ENCODE data around the gene BRDT. TPM values are rescaled to one million over a fixed set of nuclear protein-coding genes. Genes with fewer than 3 reads are reported as not detected.

The BRDT gene
- total RNA-seq, 1 experiment from 2014 or later, result 0.31 TPM

DNA sequence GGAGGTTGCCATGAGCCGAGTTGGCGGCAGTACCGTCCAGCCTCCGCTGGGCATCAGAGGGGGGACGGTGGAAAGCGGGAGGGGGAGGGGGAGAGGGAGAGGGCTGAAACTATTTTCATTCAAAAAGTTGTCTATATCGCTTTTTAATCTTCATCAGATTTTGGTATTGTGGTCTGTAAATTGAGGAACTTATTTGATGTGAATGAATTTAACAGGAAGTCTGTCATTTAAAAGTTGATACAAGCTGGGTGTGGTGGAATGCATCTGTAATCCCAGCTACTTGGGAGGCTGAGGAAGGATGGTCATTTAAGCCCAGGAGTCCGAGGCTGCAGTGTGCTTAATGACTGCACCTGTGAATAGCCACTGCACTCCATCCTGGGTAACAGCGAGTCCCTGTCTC lies 77.6 kb downstream of the BRDT start:
- peaks cover 17% of the 10 kb centered on the region for H3K27me3 ChIP-seq (ENCODE audit: control insufficient read depth, insufficient read depth, low read length)
- H3K36me3 ChIP-seq (replicated peaks; ENCODE audit: control insufficient read depth, insufficient read depth, low read length), result no peaks in the 10 kb centered on the region
- no peak for DNase-seq
- no peak overlapping the region for H3K4me3 ChIP-seq (ENCODE audit: insufficient read depth, low read depth, low read length)

DNA sequence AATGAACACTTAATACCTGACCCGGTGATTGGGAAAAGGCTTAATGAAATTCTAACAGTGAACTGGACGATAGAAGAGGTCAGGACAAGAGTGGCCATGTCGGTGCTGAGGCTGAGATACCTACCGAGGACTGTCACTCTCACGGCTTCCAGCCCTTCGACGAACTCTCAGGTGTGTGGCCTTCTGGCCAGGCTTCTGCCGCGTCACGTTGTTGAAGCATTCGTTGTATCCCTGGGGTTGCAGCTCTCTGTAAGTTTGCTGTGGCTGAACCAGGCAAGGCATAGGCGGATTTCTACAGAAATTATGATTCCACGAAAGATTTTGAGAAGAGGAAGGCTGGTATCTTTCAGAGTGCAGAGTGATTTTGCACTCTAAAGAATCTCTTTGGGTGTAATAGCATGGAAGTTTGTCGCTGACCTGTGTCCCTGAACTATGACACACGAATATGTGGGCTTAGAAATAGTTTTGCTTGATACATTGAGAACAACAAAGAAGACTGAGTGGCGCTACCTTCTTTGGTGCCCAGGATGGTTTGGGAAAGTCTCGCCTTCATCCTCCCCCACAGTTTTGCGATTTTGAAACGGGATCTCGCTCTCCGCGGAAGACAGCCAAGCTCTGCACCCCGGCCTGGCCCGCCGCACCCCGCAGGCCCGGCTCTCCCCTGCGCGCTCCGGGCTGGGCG lies 80.2 kb downstream of the BRDT start:
- peak overlapping the region; percentile 69 for H3K4me3 ChIP-seq (ENCODE audit: insufficient read depth, low read depth, low read length)
- H3K27me3 ChIP-seq (ENCODE audit: control insufficient read depth, insufficient read depth, low read length), result peaks cover 17% of the 10 kb centered on the region
- no peaks in the 10 kb centered on the region for H3K36me3 ChIP-seq (replicated peaks; ENCODE audit: control insufficient read depth, insufficient read depth, low read length)
- peak; percentile 27 for DNase-seq

DNA sequence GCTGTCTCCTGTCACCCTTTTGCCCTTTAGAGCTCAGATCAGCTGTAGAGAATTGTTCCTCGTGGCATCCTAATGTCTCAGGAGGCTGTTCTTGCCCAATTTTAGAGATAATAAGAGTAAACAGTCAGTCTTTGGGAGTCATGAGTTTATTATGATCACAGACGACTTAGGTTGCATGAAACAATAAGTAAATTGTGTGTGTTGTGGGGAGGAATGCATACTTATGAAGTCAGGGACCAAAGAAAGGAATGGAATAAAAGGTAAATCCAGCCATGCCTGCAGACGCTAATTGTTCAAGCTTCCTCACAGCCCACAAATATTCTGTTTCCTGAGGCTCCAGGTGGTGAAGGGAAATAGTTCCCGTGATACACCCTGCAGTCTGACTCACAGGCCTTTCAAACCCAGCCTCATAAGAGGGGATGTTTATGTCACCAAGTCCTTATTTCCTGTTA lies 81.5 kb downstream of the BRDT start:
- H3K27me3 ChIP-seq (ENCODE audit: control insufficient read depth, insufficient read depth, low read length), result peaks cover 17% of the 10 kb centered on the region
- DNase-seq, result no peak
- no peaks in the 10 kb centered on the region for H3K36me3 ChIP-seq (replicated peaks; ENCODE audit: control insufficient read depth, insufficient read depth, low read length)
- peak overlapping the region; percentile 69 for H3K4me3 ChIP-seq (ENCODE audit: insufficient read depth, low read depth, low read length)

DNA sequence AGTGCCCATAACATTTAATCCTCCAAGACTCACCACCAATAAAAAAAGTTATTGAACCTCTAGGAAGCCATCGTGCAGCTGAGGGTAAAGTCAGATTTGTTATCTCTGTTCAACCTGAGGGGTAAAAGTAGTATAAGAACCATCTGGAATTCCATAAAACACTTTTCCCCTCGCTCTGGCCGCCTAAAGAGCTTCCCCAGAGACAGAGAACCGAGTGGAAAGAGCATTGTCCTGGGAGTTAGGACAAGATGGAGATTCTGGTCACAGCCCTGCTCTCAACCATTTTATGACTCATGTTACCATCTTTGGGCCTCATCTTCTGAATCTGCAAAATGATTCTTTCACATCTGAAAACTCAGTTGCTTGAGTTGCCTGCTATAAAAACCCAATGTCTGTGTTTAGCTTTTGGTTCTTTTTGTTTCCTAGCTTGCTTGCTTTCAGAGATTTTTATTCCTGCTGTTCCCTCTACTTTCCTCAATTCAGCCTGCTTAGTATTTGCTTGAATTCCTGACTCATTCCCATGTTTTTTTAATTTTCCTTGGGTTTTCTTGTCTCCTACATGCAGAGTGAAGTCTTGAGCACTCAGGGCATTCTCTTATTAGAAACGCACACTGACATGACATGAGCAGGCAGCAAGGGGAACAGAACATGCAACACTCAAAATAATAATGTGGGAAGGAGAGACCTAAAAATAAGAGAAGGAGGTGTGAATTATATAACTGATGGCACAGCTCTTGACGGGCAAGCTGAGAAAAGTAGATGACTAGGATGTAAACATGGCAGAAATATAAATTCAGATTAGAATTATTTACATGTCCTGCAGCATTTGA lies 82.3 kb downstream of the BRDT start:
- no peaks in the 10 kb centered on the region for H3K36me3 ChIP-seq (replicated peaks; ENCODE audit: control insufficient read depth, insufficient read depth, low read length)
- no peak overlapping the region for H3K4me3 ChIP-seq (ENCODE audit: insufficient read depth, low read depth, low read length)
- peaks cover 17% of the 10 kb centered on the region for H3K27me3 ChIP-seq (ENCODE audit: control insufficient read depth, insufficient read depth, low read length)
- no peak for DNase-seq

DNA sequence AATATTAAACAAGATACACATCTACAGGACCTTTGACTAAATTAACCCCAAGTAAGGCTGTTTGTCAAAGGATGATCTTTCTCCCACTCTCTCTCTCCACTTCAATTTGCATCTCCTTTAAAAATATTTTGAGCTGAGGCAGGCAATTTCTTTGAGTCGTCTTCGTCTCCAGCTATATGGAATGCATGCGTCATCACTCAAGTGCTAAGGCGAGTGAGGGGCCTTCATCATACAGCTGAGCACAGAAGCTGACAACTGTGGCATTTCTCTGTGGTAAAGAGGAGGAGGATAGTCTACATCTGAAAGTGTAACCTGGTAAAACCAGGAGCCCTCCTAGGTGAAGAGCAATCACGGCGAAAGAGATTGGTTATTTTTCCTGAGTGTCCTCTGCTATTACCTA lies 88.2 kb downstream of the BRDT start:
- no peak for DNase-seq
- Histone ChIP-seq H3K4me3 (ENCODE audit: insufficient read depth, low read depth, low read length) (no peak overlapping the region), H3K36me3 (replicated peaks; ENCODE audit: control insufficient read depth, insufficient read depth, low read length) (no peaks in the 10 kb centered on the region)

DNA sequence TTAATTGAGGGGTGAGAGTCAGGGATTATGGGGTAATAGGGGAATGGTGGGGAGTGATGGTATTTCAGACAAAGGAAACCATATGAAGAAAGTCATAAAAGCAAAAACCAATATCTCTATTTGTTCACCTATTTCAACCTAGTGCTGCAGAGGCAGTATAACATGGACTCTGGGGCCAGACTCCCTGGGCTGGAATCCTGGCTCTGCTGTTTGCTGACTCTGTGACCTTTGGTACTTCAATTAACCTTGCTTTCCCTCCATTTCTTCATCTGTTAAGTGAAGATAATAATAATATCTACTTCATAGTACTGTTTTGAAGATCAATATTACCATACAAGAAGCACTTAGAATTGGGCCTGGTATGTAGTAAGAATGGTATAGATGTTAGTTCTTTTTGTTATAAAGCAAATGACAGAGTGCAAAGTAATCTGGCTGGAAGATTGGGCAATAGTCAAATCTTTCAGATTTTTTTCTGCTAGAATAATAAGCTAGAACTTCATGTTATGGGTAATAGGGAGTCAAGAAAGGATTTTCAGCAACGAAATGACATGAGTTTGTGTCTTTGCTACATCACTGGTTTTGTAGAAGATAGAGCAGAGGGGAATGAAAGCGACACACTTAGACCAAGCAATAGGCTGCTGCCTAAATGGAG lies 89.6 kb downstream of the BRDT start:
- no peak for DNase-seq

More for the DNA sequence above, 88.2 kb downstream of the BRDT start:
- no peaks in the 10 kb centered on the region for H3K27me3 ChIP-seq (ENCODE audit: control insufficient read depth, insufficient read depth, low read length)

DNA sequence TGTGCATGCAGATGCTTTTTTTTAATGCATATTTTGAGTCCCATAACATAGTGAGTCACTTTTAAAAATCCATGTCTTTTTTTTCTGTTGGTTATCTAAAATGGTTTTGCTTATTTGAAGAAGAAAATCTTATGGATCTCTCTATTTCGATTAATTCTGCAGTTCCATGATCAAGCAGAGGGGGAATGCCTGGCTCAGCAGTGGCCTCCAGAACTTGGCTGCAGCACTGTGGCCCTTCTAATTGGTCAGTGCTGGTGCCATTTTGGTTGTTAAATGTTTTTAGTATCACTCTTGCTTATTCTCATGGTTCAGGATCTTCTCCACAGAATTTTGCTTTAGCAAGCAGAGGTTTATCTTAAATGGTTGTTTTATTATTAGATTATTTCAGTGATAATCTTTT lies 91.8 kb downstream of the BRDT start:
- no peak for DNase-seq
- Histone ChIP-seq H3K36me3 (replicated peaks; ENCODE audit: control insufficient read depth, insufficient read depth, low read length) (no peaks in the 10 kb centered on the region), H3K4me3 (ENCODE audit: insufficient read depth, low read depth, low read length) (no peak overlapping the region), H3K27me3 (ENCODE audit: control insufficient read depth, insufficient read depth, low read length) (no peaks in the 10 kb centered on the region)

More for the DNA sequence above, 89.6 kb downstream of the BRDT start:
- Histone ChIP-seq H3K36me3 (replicated peaks; ENCODE audit: control insufficient read depth, insufficient read depth, low read length) (no peaks in the 10 kb centered on the region), H3K4me3 (ENCODE audit: insufficient read depth, low read depth, low read length) (no peak overlapping the region), H3K27me3 (ENCODE audit: control insufficient read depth, insufficient read depth, low read length) (no peaks in the 10 kb centered on the region)

DNA sequence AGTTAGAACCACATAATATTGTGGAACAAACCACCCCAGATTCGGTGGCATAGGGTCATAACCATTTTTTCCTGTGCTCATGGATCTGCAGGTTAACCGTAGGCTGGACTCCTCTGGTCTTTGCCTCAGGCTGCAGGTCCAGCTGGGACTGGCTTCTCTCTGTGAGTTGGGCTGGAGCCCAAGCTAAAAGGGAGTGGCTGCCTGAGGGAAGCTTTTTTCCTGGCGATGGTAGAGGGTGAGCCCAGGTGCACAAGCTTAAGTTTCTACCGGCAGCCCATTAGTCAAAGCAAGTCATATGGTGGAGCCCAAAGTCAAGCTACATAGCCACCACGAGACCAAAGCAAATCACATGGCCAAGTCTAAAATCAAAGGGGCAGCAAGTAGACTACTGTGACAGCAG lies 94.4 kb downstream of the BRDT start:
- no peak overlapping the region for H3K4me3 ChIP-seq (ENCODE audit: insufficient read depth, low read depth, low read length)
- DNase-seq, result no peak
- H3K27me3 ChIP-seq (ENCODE audit: control insufficient read depth, insufficient read depth, low read length), result no peaks in the 10 kb centered on the region
- no peaks in the 10 kb centered on the region for H3K36me3 ChIP-seq (replicated peaks; ENCODE audit: control insufficient read depth, insufficient read depth, low read length)

DNA sequence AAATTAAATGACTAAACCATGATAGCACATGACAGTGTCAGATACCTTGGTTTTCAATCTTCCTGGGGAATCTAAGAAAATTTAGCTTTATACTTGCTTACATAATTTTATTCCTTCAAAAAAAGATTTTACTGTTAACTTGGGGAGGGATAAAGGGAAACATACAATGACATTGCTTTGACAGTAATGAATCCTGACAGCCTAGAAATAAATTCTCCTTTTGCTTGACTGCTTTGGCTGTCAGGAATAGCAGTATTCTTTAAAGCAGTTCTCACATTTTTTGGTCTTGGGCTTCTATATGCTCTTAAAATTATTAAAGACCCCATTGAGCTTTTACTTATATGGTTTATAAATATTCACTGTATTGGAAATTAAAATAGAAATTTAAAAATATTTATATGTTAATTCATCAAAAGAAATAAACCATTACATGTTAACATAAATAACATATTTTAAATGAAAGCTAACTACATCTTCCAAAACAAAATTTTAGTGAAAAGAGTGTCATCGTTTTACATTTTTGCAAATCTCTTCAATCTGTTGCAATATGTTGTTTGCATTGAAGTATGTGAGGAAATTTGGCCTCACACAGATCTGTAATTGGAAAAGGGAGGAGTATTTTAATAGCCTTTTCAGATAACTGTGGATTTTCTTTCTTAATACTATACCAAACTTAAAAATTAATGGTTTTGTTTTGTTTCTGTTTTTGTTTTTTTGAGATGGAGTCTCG lies 96.7 kb downstream of the BRDT start:
- no peak for DNase-seq
- H3K36me3 ChIP-seq (replicated peaks; ENCODE audit: control insufficient read depth, insufficient read depth, low read length), result no peaks in the 10 kb centered on the region

DNA sequence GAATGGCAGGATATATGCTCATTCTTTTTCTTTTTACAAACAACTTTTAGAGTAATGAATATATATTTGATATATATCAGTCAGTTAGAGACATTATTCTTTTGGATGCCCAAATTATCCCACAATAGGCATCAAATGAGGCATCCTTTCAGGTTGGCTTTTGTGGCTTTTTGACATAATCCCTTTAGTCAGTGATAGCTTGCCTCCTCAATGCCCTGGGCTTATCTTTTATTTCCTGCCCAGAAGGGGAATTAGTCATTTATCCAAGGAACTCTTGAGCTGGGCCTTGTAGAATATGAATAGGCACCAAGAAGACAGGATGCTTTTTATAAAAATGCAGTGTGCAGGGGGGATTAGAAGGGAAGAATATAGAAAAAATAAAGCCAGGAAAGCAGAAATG lies 102.7 kb downstream of the BRDT start:
- no peak for DNase-seq
- no peak overlapping the region for H3K4me3 ChIP-seq (ENCODE audit: insufficient read depth, low read depth, low read length)
- H3K36me3 ChIP-seq (replicated peaks; ENCODE audit: control insufficient read depth, insufficient read depth, low read length), result no peaks in the 10 kb centered on the region
- H3K27me3 ChIP-seq (ENCODE audit: control insufficient read depth, insufficient read depth, low read length), result no peaks in the 10 kb centered on the region

More for the DNA sequence above, 96.7 kb downstream of the BRDT start:
- Histone ChIP-seq H3K4me3 (ENCODE audit: insufficient read depth, low read depth, low read length) (no peak overlapping the region), H3K27me3 (ENCODE audit: control insufficient read depth, insufficient read depth, low read length) (no peaks in the 10 kb centered on the region)

Other genes starting within 250 kb of the BRDT start
- gene TGFBR3, start 63.2 kb upstream of the BRDT start, total RNA-seq (2014; rRNA removed; shearing (Covaris generic)), result 2.3 and 2.4 TPM in 2 replicates
- 0.14 and 0.63 TPM in 2 replicates for gene EPHX4, start 80.6 kb downstream of the BRDT start, total RNA-seq (2014; rRNA removed; shearing (Covaris generic))
- gene SETSIP, start 126.0 kb downstream of the BRDT start, total RNA-seq (2014; rRNA removed; shearing (Covaris generic)), result 0.52 TPM in 1 of 2 replicates, not detected in the other
- gene BTBD8, start 130.9 kb downstream of the BRDT start, total RNA-seq (2014; rRNA removed; shearing (Covaris generic)), result 3.0 and 7.9 TPM in 2 replicates

Measured in H7 (cell line).